Hematopoietic multipotent progenitor cell treated with erythropoietin and hydrocortisone succinate and interleukin-3 and kit ligand, for 4 days (in vitro differentiated cells): Measurements from ENCODE around the gene ZDHHC3.
A peak's percentile ranks its signal among the peaks of the same experiment; 100 is the strongest.

Experiments used
- DNase-seq: peaks from one replicate; pipeline ENCODE4 v3.0.0-alpha.2; 2015

ZDHHC3 gene

DNA sequence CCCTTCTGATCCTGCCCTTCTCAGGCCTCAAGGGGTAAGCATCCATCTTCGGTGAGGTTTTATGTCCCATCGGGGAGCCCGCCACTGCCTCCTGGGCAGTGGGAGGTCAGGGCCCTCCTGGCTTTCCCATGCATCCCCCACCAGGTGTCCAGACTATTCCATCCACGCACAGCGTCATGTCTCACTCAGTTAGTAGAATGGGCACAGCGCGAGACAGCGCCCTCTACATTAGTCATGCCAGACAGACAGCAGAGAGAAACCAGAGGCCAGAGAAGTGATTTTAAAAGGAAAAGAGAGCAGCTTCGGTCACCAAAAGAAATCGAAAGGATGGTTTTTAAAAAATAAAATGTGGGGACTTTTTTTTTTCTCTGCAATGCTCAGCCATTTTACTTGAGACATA, 49.8 kb downstream of the ZDHHC3 start:
- no peak for DNase-seq

DNA sequence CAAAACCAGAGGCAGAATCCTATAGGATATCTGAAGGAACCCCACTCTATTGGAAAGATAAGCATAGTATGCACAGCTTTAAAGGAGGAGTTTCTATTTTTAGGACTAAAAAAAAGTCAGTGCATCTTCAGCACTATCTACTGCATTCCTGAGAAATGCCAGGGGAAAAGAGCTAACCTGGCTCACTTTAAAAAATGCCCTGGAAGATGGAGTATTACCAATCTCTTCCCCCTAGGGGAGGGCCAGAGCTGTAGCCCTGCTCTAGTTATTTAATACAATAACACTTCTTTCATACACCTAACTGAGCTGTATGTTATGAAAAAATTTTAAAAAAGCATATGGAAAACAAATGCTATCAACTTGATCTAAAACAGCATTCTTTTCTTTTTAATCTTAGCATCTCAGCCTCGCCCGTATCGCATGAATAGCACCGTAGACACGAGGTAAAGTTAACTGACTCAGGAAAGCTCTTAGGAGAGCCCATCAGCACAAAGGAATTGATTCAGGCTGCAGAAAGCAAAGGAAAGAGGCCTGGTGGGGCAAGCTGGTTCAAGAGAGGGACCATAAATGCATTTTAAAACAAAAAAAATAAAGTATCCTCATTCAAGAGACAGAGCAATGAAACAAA, 51.4 kb downstream of the ZDHHC3 start:
- DNase-seq, result no peak

DNA sequence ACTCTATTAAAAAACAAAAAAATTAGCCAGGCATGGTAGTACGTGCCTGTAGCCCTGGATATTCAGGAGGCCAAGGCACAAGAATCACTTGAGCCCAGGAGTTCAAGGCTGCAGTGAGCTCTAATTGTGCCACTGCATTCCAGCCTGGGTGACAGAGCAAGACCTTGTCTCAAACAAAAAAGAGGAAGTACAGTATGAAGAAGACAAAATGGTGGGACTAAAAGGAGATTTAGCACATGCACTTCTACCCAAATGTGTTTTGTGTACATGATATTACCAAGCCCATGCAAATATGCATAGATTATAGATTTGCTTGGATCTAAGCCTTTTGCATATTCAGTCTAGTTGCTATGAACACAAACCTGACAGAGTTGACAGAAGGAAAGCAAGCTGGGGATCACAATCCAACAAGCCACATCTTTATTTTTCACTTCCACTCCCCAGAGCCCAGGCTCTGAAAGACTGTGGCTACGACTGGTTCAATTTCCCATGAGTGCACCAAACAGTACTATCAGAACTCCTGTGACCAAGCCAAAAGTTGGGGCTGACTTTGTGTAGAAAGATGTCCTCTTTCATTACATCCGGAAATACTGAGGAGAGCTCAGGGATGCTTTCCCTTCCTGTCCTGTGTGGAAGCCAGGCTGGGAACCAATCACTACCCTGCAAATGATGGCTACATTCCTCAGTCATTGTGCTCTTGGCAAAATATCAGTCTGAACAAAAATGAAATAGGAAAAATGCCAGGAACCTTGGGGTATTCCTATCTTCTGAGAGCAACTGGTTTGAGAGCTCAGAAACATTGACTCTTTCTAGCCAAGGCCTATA, 52.1 kb downstream of the ZDHHC3 start:
- DNase-seq, result peak; percentile 53

DNA sequence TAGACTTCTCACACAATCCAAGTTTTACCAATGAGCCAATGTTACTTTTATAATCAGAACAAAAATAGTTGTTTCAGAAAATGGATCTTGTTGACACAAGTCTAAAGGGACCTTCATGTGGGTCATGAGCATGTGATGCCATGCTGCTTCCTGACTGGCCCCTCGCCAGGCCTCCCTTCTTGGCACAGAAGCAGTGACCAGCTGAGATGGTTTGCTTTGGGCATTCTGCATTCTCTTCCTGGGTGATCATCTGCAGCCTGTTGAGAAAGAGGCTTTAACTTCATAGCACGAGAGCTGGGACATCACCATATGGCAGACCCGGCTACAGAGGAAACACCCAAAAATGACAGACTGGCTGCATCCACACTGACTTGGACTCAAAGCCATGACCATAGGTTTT, 55.9 kb downstream of the ZDHHC3 start:
- no peak for DNase-seq

DNA sequence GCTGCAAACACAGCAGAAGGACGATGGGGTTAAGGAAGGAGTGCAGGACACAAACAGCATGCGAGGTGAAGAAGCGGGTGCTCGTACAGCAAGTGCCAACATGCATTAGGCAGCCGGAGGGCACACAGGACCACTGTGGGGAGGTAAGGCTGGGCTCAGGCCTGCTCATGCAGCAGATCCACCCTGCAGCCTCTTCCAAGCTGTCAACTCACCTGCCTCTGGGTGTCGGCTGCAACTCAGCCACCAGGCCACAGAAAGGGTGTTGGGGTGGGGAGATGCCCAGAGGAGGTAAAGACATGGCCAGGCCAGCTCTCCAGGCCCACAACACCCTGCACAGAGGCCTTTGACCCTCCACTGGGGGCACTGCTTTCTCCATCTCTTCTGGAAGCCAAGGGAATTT, 57.4 kb downstream of the ZDHHC3 start:
- DNase-seq, result no peak

DNA sequence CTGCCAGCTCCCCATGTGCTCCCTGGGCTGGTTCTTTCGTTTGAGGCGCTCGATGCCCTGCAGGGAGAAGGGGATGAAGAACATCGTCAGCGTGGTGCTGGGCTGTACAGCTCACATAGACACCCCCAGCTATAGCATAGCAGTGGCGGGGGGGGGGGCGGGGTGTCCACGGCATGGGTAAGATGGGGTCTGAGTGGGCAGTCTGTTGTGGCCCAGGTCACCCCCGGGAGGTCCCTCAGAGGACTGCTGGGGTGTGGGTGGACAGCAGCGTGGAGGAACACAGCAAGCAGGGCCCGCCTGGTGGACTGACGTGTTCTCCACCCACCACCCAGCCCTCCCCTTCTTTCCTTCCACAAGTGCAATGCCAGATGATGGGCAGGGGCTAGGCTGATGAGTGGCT, 57.9 kb downstream of the ZDHHC3 start:
- no peak for DNase-seq

DNA sequence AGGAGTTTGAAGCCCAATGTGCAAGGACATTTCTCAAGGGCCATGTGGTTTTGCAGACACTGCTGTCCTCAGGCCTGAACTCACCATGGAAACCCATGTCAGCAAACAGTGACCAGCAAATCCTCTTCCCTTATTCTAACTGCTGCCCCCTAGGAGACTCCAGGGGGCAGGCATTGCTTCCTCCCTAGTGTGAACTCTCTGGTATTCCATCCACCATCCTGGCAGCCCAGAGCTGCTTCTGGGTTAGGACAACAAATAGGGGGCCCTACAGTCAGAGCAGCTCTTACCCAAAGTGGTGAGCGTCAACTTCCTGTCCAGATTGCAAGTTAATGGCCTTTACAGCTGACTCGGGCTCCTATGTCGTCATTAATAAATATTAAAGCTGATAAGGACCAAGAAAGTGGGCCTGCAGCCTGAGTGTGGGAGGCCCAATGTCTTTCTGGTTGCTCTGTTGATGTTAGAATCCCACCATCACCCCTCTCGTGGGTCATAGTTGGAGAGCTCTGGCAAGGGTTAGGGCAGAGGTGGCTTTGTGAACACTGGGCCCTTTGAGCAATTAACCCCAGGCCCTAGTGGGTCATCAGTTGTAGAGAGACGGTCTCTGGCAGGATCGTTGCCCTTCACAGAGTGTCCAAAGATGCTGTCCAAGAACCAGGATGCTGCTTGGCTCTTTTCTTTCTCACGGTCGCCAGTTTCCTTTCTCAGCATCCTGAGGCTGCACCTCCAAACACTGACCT, 60.1 kb downstream of the ZDHHC3 start:
- no peak for DNase-seq

DNA sequence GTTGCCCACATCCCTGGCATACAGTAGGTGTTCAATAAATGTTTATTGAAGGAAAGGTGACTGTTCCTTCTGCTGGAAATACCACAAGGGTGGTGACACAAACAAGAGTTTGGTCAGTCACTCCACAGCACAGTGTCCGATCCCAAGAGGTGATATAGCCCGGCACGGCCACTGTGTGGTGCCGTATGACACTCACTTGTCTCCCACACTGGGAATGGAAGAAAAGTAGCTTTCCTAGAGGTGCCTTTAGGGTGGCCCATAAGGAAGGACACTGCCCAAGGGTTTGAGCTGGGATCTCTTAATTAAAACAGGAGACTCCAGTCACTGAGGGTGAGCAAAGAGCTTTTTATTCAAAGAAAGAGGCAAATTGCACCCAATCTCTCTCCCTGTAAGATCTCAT, 61.0 kb downstream of the ZDHHC3 start:
- peak; percentile 46 for DNase-seq

DNA sequence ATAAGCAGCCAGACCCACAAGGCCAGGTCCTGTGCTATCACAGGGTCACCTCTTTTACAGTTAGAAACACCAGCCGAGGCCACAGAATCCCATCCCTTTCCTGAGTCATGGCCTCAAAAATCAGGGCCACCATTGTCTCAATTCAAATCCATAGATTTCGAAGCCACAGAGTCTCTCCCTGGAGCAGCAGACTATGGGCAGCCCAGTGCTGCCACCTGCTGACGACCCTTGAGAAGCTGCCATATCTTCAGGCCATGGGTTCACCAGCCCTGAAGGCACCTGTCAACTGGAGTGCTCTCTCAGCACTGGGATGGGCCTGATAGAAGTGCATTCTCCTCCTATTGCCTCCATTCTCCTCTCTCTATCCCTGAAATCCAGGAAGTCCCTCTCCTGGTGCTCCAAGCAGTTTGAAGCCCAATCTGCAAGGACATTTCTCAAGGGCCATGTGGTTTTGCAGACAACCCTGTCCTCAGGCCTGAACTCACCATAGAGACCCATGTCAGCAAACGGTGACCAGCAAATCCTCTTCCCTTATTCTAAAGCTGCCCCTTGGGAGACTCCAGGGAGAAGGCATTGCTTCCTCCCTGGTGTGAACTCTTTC, 62.0 kb downstream of the ZDHHC3 start:
- peak; percentile 83 for DNase-seq

DNA sequence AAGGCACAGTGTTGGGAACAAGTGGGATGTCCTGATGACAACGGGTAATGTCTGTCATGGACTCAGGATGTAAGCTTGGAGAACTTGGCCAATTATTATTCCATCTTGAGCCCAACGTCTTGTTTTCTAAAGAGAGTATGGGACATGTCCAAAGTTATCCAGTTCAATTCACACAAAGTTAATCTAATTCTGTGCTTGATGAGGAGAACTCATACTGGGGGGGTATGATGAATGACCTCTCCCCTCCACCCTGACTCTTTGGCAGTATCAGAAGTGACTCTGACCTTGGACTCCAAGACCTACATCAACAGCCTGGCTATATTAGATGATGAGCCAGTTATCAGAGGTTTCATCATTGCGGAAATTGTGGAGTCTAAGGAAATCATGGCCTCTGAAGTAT, 65.3 kb downstream of the ZDHHC3 start:
- DNase-seq, result no peak

DNA sequence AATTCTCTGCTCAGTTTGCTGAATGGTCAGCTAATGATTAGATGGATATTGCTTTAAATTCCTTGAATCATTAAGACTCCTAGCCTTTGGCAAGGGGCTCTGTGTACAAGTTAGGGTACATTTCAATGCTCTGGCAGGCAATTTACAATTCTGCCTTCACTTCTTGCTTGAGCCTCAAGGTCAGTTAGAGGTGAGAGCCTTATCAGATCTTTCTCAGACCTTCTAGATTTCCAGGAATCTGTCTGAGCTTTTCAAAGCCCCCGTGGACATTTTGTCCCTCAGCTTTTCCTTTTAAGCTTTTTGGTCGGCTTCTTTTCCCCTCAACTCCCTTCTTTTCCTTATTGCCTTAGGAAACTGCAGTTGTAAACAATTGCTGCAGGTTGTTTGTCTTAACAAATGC, 66.9 kb downstream of the ZDHHC3 start:
- no peak for DNase-seq

DNA sequence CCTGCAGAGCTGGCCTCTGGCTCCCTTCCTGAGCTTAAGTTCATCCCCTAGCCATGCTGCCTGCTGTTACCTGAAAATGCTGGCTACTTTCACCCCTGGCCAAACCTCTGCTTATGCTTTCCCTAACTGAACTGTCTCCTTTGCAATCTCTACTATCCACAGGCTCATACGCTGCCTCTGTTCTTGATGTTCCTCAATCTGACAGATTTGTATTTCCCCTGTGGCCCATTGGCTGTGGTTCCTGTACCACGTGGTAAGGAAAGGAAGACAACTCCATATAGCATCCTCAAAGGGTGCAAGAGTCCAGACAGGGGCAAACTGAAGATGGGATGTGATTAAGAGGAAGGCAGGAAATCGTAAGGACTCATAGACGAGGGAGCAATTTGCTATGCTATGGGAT, 68.4 kb downstream of the ZDHHC3 start:
- no peak for DNase-seq

DNA sequence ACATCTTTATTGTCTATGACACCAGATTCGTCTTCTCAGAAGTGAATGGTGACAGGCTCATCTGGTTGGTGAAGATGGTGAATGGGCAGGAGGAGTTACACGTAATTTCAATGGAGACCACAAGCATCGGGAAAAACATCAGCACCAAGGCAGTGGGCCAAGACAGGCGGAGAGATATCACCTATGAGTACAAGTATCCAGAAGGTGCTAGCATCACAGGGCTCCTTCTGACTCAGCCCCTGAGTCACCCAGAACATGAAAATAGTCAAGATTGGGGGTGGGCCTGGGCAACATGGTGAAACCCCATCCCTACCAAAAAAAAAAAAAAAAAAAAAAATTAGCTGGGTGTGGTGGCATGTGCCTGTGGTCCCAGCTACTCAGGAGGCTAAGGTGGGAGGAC, 69.0 kb downstream of the ZDHHC3 start:
- DNase-seq, result no peak

DNA sequence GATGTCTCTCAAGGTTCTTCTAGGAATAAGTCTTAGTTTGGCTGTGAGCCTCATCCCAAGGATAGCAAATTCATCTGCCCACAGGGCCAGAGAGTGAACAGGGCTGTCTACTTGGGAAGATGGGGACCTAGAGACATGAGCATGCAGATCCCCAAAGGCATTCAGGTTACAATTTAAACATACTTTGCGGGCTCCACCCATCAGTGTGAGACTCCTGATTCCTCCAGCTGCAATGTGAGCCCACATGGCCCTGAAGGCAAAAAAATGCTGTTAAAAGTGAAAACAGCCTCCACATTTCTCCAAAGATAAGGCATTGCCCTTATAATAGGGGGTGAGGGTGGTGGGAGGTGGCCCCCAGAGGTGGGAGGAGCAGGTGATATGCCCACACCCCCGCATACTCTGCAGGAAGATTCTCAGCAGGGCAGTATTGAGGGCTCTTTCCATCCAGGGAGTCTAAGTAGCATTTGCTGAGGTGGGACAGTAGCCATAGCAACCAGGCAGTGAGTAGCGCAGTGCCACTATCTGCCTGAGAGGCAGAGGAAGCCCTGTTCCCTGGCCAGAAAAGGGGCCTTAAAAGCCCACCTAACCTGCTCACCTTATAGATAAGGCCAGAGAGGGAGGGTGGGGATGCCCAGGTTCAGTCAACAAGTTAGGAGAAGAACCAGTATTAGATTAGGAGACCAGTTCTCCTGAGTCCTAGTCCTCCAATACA, 70.4 kb downstream of the ZDHHC3 start:
- DNase-seq, result no peak

DNA sequence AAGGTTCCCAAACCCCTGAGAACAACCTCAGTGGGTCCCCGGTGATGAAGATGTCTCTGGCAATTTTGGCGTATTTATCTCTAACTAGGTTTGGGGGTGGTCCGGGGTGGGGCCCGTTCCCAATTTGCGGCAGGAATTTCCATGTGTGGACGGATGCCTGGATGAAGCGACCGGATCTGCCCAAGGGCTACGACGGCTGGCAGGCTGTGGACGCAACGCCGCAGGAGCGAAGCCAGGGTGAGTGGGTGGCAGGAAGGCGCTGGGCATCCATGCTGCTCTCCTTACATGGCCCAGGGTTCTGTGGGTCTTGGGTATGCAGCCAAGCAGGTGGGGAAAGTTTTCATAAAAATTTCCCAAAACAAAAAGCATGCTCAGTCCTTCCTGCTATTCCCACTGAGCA, 72.2 kb downstream of the ZDHHC3 start:
- no peak for DNase-seq

DNA sequence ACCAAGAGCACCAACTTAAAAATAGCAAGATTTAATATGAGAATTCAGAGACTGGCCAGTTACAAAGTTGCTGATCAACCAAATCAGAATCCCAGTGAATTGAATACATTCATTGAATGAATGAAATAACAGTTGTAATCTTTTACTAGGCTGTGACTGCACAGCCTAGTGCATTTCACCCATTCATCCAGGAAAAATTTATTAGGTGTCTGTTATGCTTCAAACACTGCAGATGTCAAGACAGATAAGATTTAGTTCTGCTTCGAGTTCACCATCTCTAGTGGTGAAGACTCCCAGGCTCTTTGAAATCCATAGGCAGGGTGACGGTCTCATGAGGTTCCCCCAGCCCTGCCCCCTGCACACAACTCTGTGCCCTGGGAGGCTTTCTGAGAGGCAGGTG, 72.7 kb downstream of the ZDHHC3 start:
- DNase-seq, result no peak

DNA sequence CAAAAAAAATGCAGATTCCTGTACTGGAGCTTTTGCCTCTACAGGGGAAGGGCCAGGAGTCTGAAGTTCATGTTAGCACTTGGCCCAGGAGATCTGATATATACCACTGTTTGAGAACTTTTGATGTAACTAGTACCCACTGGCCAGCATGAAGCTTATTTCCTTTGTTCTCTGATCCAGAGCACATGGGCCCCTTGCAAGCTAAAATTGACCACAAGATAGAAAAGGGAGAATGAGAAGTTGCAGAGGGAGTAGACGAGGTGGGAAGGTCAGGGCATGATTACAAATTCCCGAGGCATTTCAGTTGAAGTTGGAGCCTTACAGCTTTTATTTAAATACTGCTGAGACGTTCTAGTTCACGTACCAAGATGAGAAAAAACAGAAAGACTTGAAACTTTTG, 73.3 kb downstream of the ZDHHC3 start:
- DNase-seq, result no peak

DNA sequence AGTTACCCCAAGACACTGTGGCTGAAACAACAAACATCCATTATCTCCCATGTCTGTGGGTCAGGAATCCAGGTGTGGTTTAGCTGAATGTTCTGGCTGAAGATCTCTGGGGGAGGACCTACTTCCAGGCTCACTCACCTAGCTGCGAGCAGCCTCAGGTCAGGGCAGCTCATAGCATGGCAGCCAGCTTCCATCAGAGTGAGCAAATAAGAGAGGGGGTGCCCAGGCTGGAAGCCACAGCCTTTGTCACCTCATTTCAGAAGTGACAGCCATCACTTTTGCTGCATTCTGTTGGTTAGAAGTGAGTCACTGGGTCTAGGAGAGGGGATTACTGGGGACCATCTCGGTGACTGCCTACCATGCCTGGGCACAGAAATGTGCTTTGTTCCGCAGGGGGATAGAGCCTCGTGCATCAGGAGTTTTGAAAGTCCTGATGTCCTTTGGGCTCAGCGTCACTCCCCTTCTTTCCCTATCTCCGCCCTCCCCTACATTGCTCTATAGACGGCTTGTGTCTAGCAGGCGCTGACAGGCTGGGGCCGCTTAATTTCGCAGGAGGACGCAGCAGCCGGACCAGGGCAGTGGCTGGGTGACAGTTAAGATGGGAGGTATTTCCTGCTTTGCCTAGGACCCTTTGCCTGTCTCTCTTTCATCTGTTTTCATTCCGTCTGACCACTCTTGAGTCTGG, 76.1 kb downstream of the ZDHHC3 start:
- DNase-seq, result no peak

DNA sequence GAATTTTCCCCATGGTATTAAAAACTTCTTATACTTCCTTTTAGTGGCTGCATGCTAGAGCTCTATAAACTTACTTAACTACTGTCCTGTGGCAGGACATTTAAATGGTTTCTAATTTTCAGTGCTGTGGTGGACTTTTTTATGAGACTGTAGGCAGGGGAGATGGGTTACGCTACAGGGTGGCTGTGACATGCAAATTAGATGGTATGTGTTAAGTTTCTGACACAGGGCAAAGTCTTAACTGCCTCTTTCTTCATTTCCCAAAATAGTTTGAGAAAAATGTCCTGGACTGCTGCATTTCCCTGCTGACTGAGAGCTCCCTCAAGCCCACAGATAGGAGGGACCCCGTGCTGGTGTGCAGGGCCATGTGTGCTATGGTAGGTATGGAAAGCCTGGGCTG, 79.5 kb downstream of the ZDHHC3 start:
- no peak for DNase-seq

DNA sequence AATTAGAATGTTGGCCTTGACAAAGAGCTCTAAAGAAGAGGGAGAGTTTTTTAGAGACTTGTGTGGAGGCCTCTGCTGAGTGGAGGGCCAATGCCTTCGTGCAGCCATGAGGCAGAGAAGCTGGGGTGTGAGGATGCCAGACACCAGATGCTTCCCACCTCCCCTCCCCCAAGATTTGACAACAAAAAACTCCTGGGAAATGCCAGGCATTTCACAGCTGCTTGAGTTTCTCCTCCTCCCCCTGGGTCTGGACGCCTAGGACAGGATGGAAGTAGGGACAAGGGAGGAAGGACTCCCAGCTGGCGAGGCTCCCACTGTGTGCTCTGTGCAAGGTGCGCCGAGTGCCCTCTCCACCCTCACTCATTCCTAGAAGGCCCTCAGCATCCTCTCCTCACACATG, 81.5 kb downstream of the ZDHHC3 start:
- no peak for DNase-seq

DNA sequence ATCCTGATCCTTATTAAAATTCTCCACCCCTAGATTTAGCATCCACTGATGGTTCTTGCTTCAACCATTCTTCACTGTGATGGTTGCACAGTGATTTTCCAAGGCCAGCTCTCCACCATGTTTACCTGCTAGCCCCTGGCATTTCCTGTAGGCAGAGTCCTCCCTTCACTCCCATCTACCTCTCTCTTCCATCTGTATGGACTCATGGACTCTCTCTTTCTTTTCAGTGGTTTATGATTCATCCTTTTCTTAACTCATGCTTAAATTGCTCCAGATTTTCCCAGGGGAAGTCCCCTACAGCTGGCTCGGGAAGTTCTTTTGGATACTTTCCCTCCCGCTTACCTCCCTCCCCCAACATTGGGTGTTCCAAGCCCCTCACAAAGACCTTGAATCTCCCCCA, 82.9 kb downstream of the ZDHHC3 start:
- DNase-seq, result no peak

DNA sequence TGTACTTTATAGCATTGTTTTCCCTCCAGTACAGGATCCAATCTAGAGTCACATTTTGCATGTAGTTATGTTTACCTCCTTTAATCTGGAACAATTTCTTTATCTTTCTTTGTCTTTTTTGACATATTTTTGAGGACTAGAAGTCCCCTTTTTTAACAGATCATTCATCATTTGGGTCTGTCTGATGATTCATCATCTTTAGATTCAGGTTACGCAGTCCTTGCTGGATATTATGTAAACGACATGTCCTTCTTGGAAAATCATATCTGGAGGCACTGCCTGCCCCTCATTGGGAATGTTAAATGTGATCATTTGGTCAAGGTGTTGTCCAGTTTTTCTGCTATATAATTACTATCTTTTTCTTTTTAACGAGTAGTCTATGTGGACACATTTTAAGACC, 83.3 kb downstream of the ZDHHC3 start:
- DNase-seq, result no peak
